Ectodermal cell (in vitro differentiated cells): ENCODE results near the gene TRIM67.
A peak's percentile ranks its signal among the peaks of the same experiment; 100 is the strongest.
"Not testable (repeated sequence)": the region's sequence is repeated elsewhere in the genome, so short reads cannot be mapped to it uniquely, and the experiment has no call there.

Experiments used
- H3K27ac ChIP-seq: 2 replicates; pipeline ENCODE4 v1.7.0; 2013; ENCODE audit warnings: mild to moderate bottlenecking, low read depth, low read length; ENCODE audit not compliant: insufficient read depth, poor library complexity, severe bottlenecking
- H3K27me3 ChIP-seq: 2 replicates; pipeline ENCODE4 v1.7.0; 2013; ENCODE audit warnings: mild to moderate bottlenecking, low read length; ENCODE audit not compliant: insufficient read depth, control insufficient read depth, poor library complexity, severe bottlenecking
- H3K36me3 ChIP-seq: one replicate; pipeline ENCODE4 v1.7.0; 2013; ENCODE audit warnings: low read length; ENCODE audit not compliant: control insufficient read depth, insufficient read depth
- H3K4me1 ChIP-seq: one replicate; pipeline ENCODE4 v1.7.0; 2013; ENCODE audit warnings: low read length; ENCODE audit not compliant: control insufficient read depth, insufficient read depth
- H3K4me3 ChIP-seq: 2 replicates; pipeline ENCODE4 v1.7.0; 2013; ENCODE audit warnings: low read depth, low read length, control low read depth; ENCODE audit not compliant: insufficient read depth
- H3K9me3 ChIP-seq: 2 replicates; pipeline ENCODE4 v1.7.0; 2013; ENCODE audit warnings: mild to moderate bottlenecking, low read length, moderate library complexity; ENCODE audit not compliant: control insufficient read depth
- WGBS, 2 experiments: methylation state at CpG; one replicate each; pipeline ENCODE4 v1.1.7; 2013; ENCODE audit warnings: missing lambda C conversion rate in 2 of 2; 5-methylcytosine and 5-hydroxymethylcytosine counted together

TRIM67 gene

DNA sequence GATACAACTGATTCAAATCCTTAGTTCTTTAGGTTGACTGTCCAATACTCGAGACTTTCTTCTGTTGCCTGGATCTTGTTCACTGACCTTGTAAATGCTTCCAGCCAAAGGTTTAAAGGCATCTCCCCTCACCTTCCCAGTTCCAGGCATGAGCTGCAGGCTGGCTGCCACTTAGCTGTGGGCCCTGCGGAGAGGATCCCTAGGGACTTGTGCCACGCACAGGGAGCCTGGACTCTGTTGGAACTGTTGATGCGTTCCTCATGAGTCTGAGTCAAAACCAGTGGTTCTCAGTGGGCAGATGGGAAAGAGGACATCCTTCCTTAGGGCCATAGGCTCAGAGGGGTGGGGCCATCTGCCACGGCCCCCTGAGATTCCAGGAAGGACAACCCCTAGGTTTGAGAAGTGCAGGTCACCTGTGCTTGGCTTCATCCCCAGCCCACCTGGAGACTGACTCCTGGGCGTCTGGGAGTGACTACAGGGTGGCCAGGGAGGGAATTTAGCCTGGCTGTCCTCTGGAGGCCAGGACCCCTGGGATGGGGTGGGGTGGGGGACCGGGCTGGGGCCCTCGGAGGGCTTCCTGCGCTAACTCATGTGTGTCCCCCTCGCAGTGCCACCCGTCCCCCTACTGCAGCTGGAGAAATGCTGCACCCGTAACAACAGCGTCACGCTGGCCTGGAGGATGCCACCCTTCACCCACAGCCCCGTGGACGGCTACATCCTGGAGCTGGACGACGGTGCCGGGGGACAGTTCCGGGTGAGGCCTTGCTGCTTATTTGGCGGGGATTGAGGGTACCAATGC lies 41.6 kb downstream of the TRIM67 start:
- WGBS, 2 experiments, result 90 to 92% methylated on average over 21 of the region's 21 CpGs
- Histone ChIP-seq H3K27ac (no peak overlapping the region), H3K27me3 (peaks cover 14% of the 10 kb centered on the region), H3K4me1 (no peaks in the 10 kb centered on the region), H3K36me3 (no peaks in the 10 kb centered on the region), H3K9me3 (no peaks in the 10 kb centered on the region), H3K4me3 (no peak overlapping the region)

DNA sequence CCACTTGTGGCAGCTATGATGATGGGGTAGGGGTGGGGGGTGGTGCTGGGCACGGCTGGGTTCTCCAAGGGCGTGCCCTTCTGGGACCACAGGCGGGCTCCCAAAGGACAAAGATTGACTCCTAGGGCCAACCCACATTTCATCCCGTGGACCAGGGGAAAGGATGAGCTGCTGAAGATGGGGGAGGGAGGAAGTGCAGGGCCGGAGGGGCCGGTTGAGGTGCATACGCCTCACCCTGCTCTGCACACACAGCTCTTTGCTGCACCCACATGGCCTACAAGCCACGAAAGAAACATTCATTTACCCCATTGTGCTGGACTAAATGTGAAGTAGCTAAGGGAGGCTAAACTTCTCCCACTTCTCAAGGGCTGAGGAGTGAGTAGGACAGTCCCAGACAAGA lies 45.0 kb downstream of the TRIM67 start:
- Histone ChIP-seq H3K9me3 (no peaks in the 10 kb centered on the region), H3K27me3 (peaks cover 12% of the 10 kb centered on the region), H3K27ac (no peak overlapping the region), H3K4me3 (no peak overlapping the region), H3K36me3 (no peaks in the 10 kb centered on the region), H3K4me1 (no peaks in the 10 kb centered on the region)
- 61 to 72% methylated on average over 5 to 8 of the region's 8 CpGs for WGBS, 2 experiments

- Histone ChIP-seq H3K36me3 (no peaks in the 10 kb centered on the region), H3K4me3 (no peak overlapping the region), H3K27ac (no peak overlapping the region), H3K4me1 (no peaks in the 10 kb centered on the region), H3K9me3 (no peaks in the 10 kb centered on the region), H3K27me3 (peaks cover 18% of the 10 kb centered on the region)
- WGBS, 2 experiments, result 88 to 89% methylated on average over 2 to 3 of the region's 3 CpGs
Observed at GRCh38 chr1:231207437-231207836, 45.6 kb downstream of the TRIM67 start.

GRCh38 chr1:231208980-231209379 lies 47.1 kb downstream of the TRIM67 start:
- H3K9me3 ChIP-seq, result no peaks in the 10 kb centered on the region
- no peak overlapping the region for H3K27ac ChIP-seq
- H3K27me3 ChIP-seq, result peaks cover 34% of the 10 kb centered on the region
- no peaks in the 10 kb centered on the region for H3K36me3 ChIP-seq
- H3K4me1 ChIP-seq, result no peaks in the 10 kb centered on the region
- 93 to 94% methylated on average over 14 of the region's 14 CpGs for WGBS, 2 experiments
- no peak overlapping the region for H3K4me3 ChIP-seq

- no peak overlapping the region for H3K4me3 ChIP-seq
- 91 to 92% methylated on average over 5 of the region's 5 CpGs for WGBS, 2 experiments
- no peak overlapping the region for H3K27ac ChIP-seq
Observed at GRCh38 chr1:231209531-231209930, 47.7 kb downstream of the TRIM67 start.

DNA sequence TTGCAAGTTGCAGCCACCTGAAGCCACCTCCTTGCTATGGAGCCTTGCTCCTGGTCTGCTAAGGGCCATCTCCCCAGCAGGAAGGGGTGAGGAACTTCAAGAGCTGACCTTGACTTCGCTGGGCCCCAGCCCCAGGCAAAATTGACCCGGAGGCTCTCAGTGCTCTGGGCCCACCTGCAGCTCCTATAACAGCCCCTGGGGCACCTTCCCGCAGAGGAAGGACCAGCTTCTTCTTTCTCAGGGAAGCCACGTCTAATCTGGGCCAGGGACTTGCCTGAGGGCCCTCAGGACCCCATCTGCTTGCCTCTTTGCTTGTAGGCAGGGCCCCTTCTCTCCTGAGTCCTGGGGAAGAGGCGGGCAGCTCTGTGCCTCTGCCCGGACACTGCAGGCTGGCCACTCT lies 48.3 kb downstream of the TRIM67 start:
- 81 to 83% methylated on average over 6 of the region's 6 CpGs for WGBS, 2 experiments
- H3K9me3 ChIP-seq, result no peaks in the 10 kb centered on the region
- H3K27me3 ChIP-seq, result peaks cover 29% of the 10 kb centered on the region
- H3K4me3 ChIP-seq, result no peak overlapping the region
- H3K36me3 ChIP-seq, result no peaks in the 10 kb centered on the region
- H3K4me1 ChIP-seq, result no peaks in the 10 kb centered on the region
- no peak overlapping the region for H3K27ac ChIP-seq

More at GRCh38 chr1:231209531-231209930, 47.7 kb downstream of the TRIM67 start:
- Histone ChIP-seq H3K27me3 (peaks cover 32% of the 10 kb centered on the region), H3K9me3 (no peaks in the 10 kb centered on the region), H3K4me1 (no peaks in the 10 kb centered on the region), H3K36me3 (no peaks in the 10 kb centered on the region)

DNA sequence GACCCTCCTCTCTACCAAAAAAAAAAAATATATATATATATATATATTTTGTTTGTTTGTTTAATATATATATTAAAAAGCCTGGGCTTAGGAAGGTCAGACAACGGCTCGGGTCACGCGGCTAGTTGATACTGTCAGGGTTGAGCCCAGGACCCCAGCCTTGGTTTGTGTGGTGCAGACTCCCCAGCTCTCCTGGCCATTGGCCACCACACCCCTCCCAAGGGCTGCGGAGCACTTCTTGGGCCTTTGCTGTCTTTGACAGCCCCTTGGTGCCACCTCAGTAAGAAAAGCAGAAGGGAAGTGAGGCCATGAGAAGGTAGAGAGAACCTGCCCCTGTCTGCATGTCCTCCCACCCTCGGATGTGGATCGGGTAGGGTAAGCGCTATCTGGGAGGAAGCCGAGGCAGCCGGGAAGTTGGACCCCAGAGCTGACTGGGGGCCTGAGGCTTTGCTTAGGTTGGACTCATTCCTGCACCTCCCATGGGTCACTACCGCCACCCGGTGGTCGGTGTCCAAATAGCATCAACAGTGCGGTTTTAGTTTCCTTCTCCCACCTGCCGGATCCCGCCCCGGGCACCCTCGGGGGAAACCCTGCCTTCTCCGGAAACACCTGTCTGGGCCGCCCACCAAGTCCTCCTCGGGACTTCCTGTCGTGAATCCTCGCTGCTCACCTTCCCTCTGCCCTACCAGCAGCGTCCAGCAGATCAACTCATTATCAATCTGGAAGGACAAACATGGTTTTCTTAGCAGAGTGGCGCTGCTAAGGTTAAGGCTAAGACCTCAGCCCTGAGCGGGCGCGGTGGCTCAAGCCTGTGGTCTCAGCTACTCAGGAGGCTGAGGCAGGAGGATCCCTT lies 49.4 kb downstream of the TRIM67 start:
- Histone ChIP-seq H3K4me1 (no peaks in the 10 kb centered on the region), H3K9me3 (no peaks in the 10 kb centered on the region), H3K36me3 (no peaks in the 10 kb centered on the region), H3K27me3 (peaks cover 37% of the 10 kb centered on the region), H3K4me3 (peak overlapping the region; percentile 29), H3K27ac (no peak overlapping the region)
- 21 to 22% methylated on average over 28 of the region's 28 CpGs for WGBS, 2 experiments

- not testable (repeated sequence) for H3K27ac ChIP-seq, H3K9me3 ChIP-seq, H3K36me3 ChIP-seq, H3K4me3 ChIP-seq, H3K4me1 ChIP-seq
- H3K27me3 ChIP-seq, result peaks cover 43% of the 10 kb centered on the region
- WGBS, 2 experiments, result 22 to 25% methylated on average over 5 of the region's 5 CpGs
Observed at GRCh38 chr1:231212301-231212700, 50.4 kb downstream of the TRIM67 start.

- H3K4me1 ChIP-seq, result no peaks in the 10 kb centered on the region
- 93% methylated on average over 19 to 22 of the region's 22 CpGs for WGBS, 2 experiments
- no peak overlapping the region for H3K4me3 ChIP-seq
- H3K27me3 ChIP-seq, result peaks cover 43% of the 10 kb centered on the region
- H3K36me3 ChIP-seq, result no peaks in the 10 kb centered on the region
- H3K27ac ChIP-seq, result no peak overlapping the region
- no peaks in the 10 kb centered on the region for H3K9me3 ChIP-seq
Observed at GRCh38 chr1:231213831-231214573, 52.1 kb downstream of the TRIM67 start.
